Mucosa of rectum (tissue), 2 donors: Measurements from ENCODE around the gene WDR90.
"Not testable (repeated sequence)": the region's sequence is repeated elsewhere in the genome, so short reads cannot be mapped to it uniquely, and the experiment has no call there.

Source experiments
- H3K27ac ChIP-seq, 2 donors: one replicate each; pipeline ENCODE4 v1.7.0; 2013; ENCODE audit warnings: inconsistent platforms in 2 of 2, low read depth in 2 of 2, low read length in 2 of 2
- H3K27me3 ChIP-seq, 2 donors: one replicate each; pipeline ENCODE4 v1.7.0; 2013; ENCODE audit warnings: low read length in 2 of 2; ENCODE audit not compliant: control insufficient read depth in 2 of 2, insufficient read depth in 2 of 2
- H3K36me3 ChIP-seq, 2 donors: one replicate each; pipeline ENCODE4 v1.7.0; 2013; ENCODE audit warnings: low read length in 2 of 2; ENCODE audit not compliant: control insufficient read depth in 2 of 2, insufficient read depth in 2 of 2
- H3K4me1 ChIP-seq, 2 donors: one replicate each; pipeline ENCODE4 v1.7.0; 2013; ENCODE audit warnings: low read length in 2 of 2, mild to moderate bottlenecking in 1 of 2; ENCODE audit not compliant: control insufficient read depth in 2 of 2, insufficient read depth in 2 of 2
- H3K4me3 ChIP-seq, 2 donors: one replicate each; pipeline ENCODE4 v1.7.0; 2013; ENCODE audit warnings: low read length in 2 of 2
- H3K9ac ChIP-seq, 2 donors: one replicate each; pipeline ENCODE4 v1.7.0; 2013; ENCODE audit warnings: low read length in 2 of 2, low read depth in 1 of 2, mild to moderate bottlenecking in 1 of 2
- H3K9me3 ChIP-seq, 2 donors: one replicate each; pipeline ENCODE4 v1.7.0; 2013; ENCODE audit warnings: low read length in 2 of 2; ENCODE audit not compliant: control insufficient read depth in 2 of 2
- donor health status: healthy.
- donor health status: Normal muscosa, but diverticular disease.

The WDR90 gene

GRCh38 chr16:707062-707538, 57.9 kb downstream of the WDR90 start:
- Histone ChIP-seq H3K27ac (no peak overlapping the region), H3K36me3 (no peaks in the 10 kb centered on the region), H3K27me3 (peaks cover 39 to 79% of the 10 kb centered on the region in 2 donors), H3K9ac (no peak overlapping the region), H3K9me3 (no peaks in the 10 kb centered on the region), H3K4me3 (no peak overlapping the region), H3K4me1 (no peaks in the 10 kb centered on the region)

GRCh38 chr16:708019-708418, 58.9 kb downstream of the WDR90 start:
- no peak overlapping the region for H3K9ac ChIP-seq
- H3K36me3 ChIP-seq: no peaks in the 10 kb centered on the region
- H3K4me1 ChIP-seq: no peaks in the 10 kb centered on the region
- H3K4me3 ChIP-seq: no peak overlapping the region
- no peak overlapping the region for H3K27ac ChIP-seq
- H3K27me3 ChIP-seq: peaks cover 36 to 69% of the 10 kb centered on the region in 2 donors
- H3K9me3 ChIP-seq: no peaks in the 10 kb centered on the region

- peaks cover 33 to 63% of the 10 kb centered on the region in 2 donors for H3K27me3 ChIP-seq
- H3K27ac ChIP-seq: no peak overlapping the region
These were observed 59.8 kb downstream of the WDR90 start for GRCh38 chr16:708959-709358.

GRCh38 chr16:709566-710499, 60.7 kb downstream of the WDR90 start:
- H3K9me3 ChIP-seq: no peaks in the 10 kb centered on the region
- no peaks in the 10 kb centered on the region for H3K36me3 ChIP-seq
- no peak overlapping the region for H3K9ac ChIP-seq
- H3K4me3 ChIP-seq: no peak overlapping the region
- H3K27me3 ChIP-seq: peaks cover 29 to 57% of the 10 kb centered on the region in 2 donors
- no peak overlapping the region for H3K27ac ChIP-seq
- H3K4me1 ChIP-seq: peaks cover 2 to 4% of the 10 kb centered on the region in 2 donors

More at GRCh38 chr16:708959-709358, 59.8 kb downstream of the WDR90 start:
- Histone ChIP-seq H3K36me3 (no peaks in the 10 kb centered on the region), H3K9me3 (no peaks in the 10 kb centered on the region), H3K9ac (no peak overlapping the region), H3K4me3 (no peak overlapping the region), H3K4me1 (no peaks in the 10 kb centered on the region)

- Histone ChIP-seq H3K9ac (no peak overlapping the region), H3K36me3 (no peaks in the 10 kb centered on the region), H3K9me3 (no peaks in the 10 kb centered on the region), H3K4me1 (peaks cover 4 to 6% of the 10 kb centered on the region in 2 donors), H3K27me3 (peaks cover 29 to 54% of the 10 kb centered on the region in 2 donors), H3K4me3 (no peak overlapping the region), H3K27ac (no peak overlapping the region)
These were observed 61.4 kb downstream of the WDR90 start for GRCh38 chr16:710500-711075.

GRCh38 chr16:711084-711483, 61.9 kb downstream of the WDR90 start:
- Histone ChIP-seq H3K27me3 (peaks cover 30 to 56% of the 10 kb centered on the region in 2 donors), H3K36me3 (no peaks in the 10 kb centered on the region), H3K9ac (no peak overlapping the region), H3K4me3 (no peak overlapping the region), H3K9me3 (no peaks in the 10 kb centered on the region), H3K4me1 (peaks cover 9 to 11% of the 10 kb centered on the region in 2 donors), H3K27ac (no peak overlapping the region)

GRCh38 chr16:711548-712320, 62.6 kb downstream of the WDR90 start:
- Histone ChIP-seq H3K4me1 (peaks cover 12 to 13% of the 10 kb centered on the region in 2 donors), H3K9me3 (no peaks in the 10 kb centered on the region), H3K9ac (no peak overlapping the region), H3K36me3 (no peaks in the 10 kb centered on the region), H3K4me3 (no peak overlapping the region), H3K27ac (no peak overlapping the region), H3K27me3 (peaks cover 29 to 52% of the 10 kb centered on the region in 2 donors)

GRCh38 chr16:712740-713250, 63.6 kb downstream of the WDR90 start:
- Histone ChIP-seq H3K4me1 (peaks cover 12 to 13% of the 10 kb centered on the region in 2 donors), H3K27me3 (peaks cover 24 to 44% of the 10 kb centered on the region in 2 donors)
- H3K9me3 ChIP-seq, H3K4me3 ChIP-seq, H3K27ac ChIP-seq, H3K9ac ChIP-seq, H3K36me3 ChIP-seq: not testable (repeated sequence)

- H3K4me3 ChIP-seq: no peak overlapping the region
- H3K36me3 ChIP-seq: no peaks in the 10 kb centered on the region
- peaks cover 18 to 33% of the 10 kb centered on the region in 2 donors for H3K27me3 ChIP-seq
- no peaks in the 10 kb centered on the region for H3K9me3 ChIP-seq
- H3K27ac ChIP-seq: no peak overlapping the region
- H3K4me1 ChIP-seq: peaks cover 21 to 25% of the 10 kb centered on the region in 2 donors
- no peak overlapping the region for H3K9ac ChIP-seq
These were observed 64.9 kb downstream of the WDR90 start for GRCh38 chr16:714079-714478.
